ENCODE measurements around the gene TXNDC11. TPM values are rescaled to one million over a fixed set of nuclear protein-coding genes. Genes with fewer than 3 reads are reported as not detected.

The TXNDC11 gene
- total and polyA plus RNA-seq, 4 donors = 64.8 to 78.8 (median 72.2) TPM

- 83 to 95% methylated on average over 5 of the region's 5 CpGs for WGBS, 2 donors
- peaks cover 0 to 17% (median 12%) of the 10 kb centered on the region in 4 donors for H3K36me3 ChIP-seq (ENCODE audit: control insufficient read depth in 4 of 4, insufficient read depth in 4 of 4, low read length in 4 of 4)
- no peaks in the 10 kb centered on the region for H3K9me3 ChIP-seq (ENCODE audit: control insufficient read depth in 4 of 4, insufficient read depth in 3 of 4, low read length in 3 of 4)
- TF ChIP-seq CTCF (IDR thresholded peaks at IDR 0.05; ENCODE audit: control extremely low read depth, extremely low read depth) = no peak
- H3K4me3 ChIP-seq = no peak overlapping the region
- ATAC-seq (ENCODE audit: insufficient read depth, low FRiP score) (peak; percentile 34), DNase-seq (no peak)
- no peaks in the 10 kb centered on the region for H3K27me3 ChIP-seq (ENCODE audit: control insufficient read depth in 3 of 3, insufficient read depth in 3 of 3, low read length in 2 of 3)
- peaks cover 0 to 26% (median 13%) of the 10 kb centered on the region in 5 donors for H3K4me1 ChIP-seq (ENCODE audit: control insufficient read depth in 5 of 5, insufficient read depth in 5 of 5, low read length in 5 of 5)
- H3K9ac ChIP-seq (ENCODE audit: insufficient read depth in 1 of 2, low read length in 2 of 2) = no peak overlapping the region
- H3K27ac ChIP-seq (ENCODE audit: low read depth in 1 of 2, low read length in 1 of 2) = peak overlapping the region in 1 of 2 donors; percentile 78
These were observed 36.4 kb downstream of the TXNDC11 start for GRCh38 chr16:11706180-11706742.

- H3K4me1 ChIP-seq (ENCODE audit: control insufficient read depth in 5 of 5, insufficient read depth in 5 of 5, low read length in 5 of 5) = peaks cover 0 to 26% (median 15%) of the 10 kb centered on the region in 5 donors
- peak in 2 of 3 donors; percentile 42 to 45 for DNase-seq
- no peaks in the 10 kb centered on the region for H3K9me3 ChIP-seq (ENCODE audit: control insufficient read depth in 4 of 4, insufficient read depth in 3 of 4, low read length in 3 of 4)
- H3K27me3 ChIP-seq (ENCODE audit: control insufficient read depth in 3 of 3, insufficient read depth in 3 of 3, low read length in 2 of 3) = no peaks in the 10 kb centered on the region
- no peak overlapping the region for H3K27ac ChIP-seq (ENCODE audit: low read depth in 1 of 2, low read length in 1 of 2)
- WGBS, 2 donors = 66 to 69% methylated on average over 6 of the region's 6 CpGs
- H3K4me3 ChIP-seq = no peak overlapping the region
- no peak for TF ChIP-seq CTCF (IDR thresholded peaks at IDR 0.05; ENCODE audit: control extremely low read depth, extremely low read depth)
- H3K36me3 ChIP-seq (ENCODE audit: control insufficient read depth in 4 of 4, insufficient read depth in 4 of 4, low read length in 4 of 4) = peaks cover 0 to 18% (median 10%) of the 10 kb centered on the region in 4 donors
- no peak overlapping the region for H3K9ac ChIP-seq (ENCODE audit: insufficient read depth in 1 of 2, low read length in 2 of 2)
- no peak for ATAC-seq (ENCODE audit: insufficient read depth, low FRiP score)
These were observed 37.2 kb downstream of the TXNDC11 start for GRCh38 chr16:11705311-11706025.

GRCh38 chr16:11700264-11701029 lies 42.2 kb downstream of the TXNDC11 start:
- peak overlapping the region in 1 of 2 donors; percentile 25 for H3K9ac ChIP-seq (ENCODE audit: insufficient read depth in 1 of 2, low read length in 2 of 2)
- no peaks in the 10 kb centered on the region for H3K9me3 ChIP-seq (ENCODE audit: control insufficient read depth in 4 of 4, insufficient read depth in 3 of 4, low read length in 3 of 4)
- H3K27me3 ChIP-seq (ENCODE audit: control insufficient read depth in 3 of 3, insufficient read depth in 3 of 3, low read length in 2 of 3) = no peaks in the 10 kb centered on the region
- no peak overlapping the region for H3K4me3 ChIP-seq
- ATAC-seq (ENCODE audit: insufficient read depth, low FRiP score) (no peak), DNase-seq (peak in 1 of 3 donors; percentile 24)
- peaks cover 9 to 45% (median 26%) of the 10 kb centered on the region in 4 donors for H3K36me3 ChIP-seq (ENCODE audit: control insufficient read depth in 4 of 4, insufficient read depth in 4 of 4, low read length in 4 of 4)
- peaks cover 2 to 7% (median 4%) of the 10 kb centered on the region in 5 donors for H3K4me1 ChIP-seq (ENCODE audit: control insufficient read depth in 5 of 5, insufficient read depth in 5 of 5, low read length in 5 of 5)
- peak overlapping the region in 1 of 2 donors; percentile 5 for H3K27ac ChIP-seq (ENCODE audit: low read depth in 1 of 2, low read length in 1 of 2)
- WGBS, 2 donors = 32 to 47% methylated on average over 9 of the region's 9 CpGs
- TF ChIP-seq CTCF (IDR thresholded peaks at IDR 0.05; ENCODE audit: control extremely low read depth, extremely low read depth) = no peak
